ENCODE measurements around the gene TRAPPC12. TPM values are rescaled to one million over a fixed set of nuclear protein-coding genes. Genes with fewer than 3 reads are reported as not detected.

Gene TRAPPC12
- total RNA-seq, 1 experiment from 2014 or later = 72.8 TPM

DNA sequence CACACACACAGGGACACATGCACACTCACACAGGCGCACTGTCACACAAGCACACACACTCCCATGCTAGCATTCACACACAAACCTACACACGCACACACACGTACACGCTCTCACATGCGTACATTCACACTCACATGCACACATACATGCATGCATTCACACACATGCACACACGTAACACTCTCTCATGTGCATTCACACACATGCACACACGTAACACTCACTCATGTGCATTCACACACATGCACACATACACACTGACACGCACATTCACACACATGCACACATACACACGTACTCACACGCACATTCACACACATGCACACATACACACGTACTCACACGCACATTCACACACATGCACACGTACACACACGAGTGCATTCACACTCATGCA lies 123.6 kb downstream of the TRAPPC12 start:
- H3K4me3 Mint-ChIP-seq = no peak overlapping the region
- ChIA-PET POLR2A (no interaction called here), CTCF (no interaction called here)
- ATAC-seq (no peak), DNase-seq (ENCODE audit: low spot score) (no peak)
- no peaks in the 10 kb centered on the region for H3K4me1 Mint-ChIP-seq
- TF ChIP-seq EMX1 (CRISPR knock-in tag; IDR thresholded peaks at IDR 0.05) (no peak), TCF7 (CRISPR knock-in tag; IDR thresholded peaks at IDR 0.05; ENCODE audit: low read depth) (no peak), ZSCAN18 (CRISPR knock-in tag; IDR thresholded peaks at IDR 0.05) (no peak), NR2C2 (CRISPR knock-in tag; IDR thresholded peaks at IDR 0.05) (no peak), JUN (CRISPR knock-in tag; IDR thresholded peaks at IDR 0.05) (no peak), ZNF219 (CRISPR knock-in tag; IDR thresholded peaks at IDR 0.05; ENCODE audit: borderline replicate concordance) (no peak), GABPB1 (CRISPR knock-in tag; IDR thresholded peaks at IDR 0.05) (no peak), GTF2I (CRISPR knock-in tag; conservative IDR thresholded peaks at IDR 0.05) (no peak), HMGXB4 (CRISPR knock-in tag; IDR thresholded peaks at IDR 0.05) (no peak), NR1H2 (CRISPR knock-in tag; IDR thresholded peaks at IDR 0.05) (no peak), MYBL2 (CRISPR knock-in tag; IDR thresholded peaks at IDR 0.05) (no peak), TEAD1 (CRISPR knock-in tag; IDR thresholded peaks at IDR 0.05) (no peak), ZNF121 (CRISPR knock-in tag; IDR thresholded peaks at IDR 0.05) (no peak)
- TF ChIP-seq, protein P1, sequence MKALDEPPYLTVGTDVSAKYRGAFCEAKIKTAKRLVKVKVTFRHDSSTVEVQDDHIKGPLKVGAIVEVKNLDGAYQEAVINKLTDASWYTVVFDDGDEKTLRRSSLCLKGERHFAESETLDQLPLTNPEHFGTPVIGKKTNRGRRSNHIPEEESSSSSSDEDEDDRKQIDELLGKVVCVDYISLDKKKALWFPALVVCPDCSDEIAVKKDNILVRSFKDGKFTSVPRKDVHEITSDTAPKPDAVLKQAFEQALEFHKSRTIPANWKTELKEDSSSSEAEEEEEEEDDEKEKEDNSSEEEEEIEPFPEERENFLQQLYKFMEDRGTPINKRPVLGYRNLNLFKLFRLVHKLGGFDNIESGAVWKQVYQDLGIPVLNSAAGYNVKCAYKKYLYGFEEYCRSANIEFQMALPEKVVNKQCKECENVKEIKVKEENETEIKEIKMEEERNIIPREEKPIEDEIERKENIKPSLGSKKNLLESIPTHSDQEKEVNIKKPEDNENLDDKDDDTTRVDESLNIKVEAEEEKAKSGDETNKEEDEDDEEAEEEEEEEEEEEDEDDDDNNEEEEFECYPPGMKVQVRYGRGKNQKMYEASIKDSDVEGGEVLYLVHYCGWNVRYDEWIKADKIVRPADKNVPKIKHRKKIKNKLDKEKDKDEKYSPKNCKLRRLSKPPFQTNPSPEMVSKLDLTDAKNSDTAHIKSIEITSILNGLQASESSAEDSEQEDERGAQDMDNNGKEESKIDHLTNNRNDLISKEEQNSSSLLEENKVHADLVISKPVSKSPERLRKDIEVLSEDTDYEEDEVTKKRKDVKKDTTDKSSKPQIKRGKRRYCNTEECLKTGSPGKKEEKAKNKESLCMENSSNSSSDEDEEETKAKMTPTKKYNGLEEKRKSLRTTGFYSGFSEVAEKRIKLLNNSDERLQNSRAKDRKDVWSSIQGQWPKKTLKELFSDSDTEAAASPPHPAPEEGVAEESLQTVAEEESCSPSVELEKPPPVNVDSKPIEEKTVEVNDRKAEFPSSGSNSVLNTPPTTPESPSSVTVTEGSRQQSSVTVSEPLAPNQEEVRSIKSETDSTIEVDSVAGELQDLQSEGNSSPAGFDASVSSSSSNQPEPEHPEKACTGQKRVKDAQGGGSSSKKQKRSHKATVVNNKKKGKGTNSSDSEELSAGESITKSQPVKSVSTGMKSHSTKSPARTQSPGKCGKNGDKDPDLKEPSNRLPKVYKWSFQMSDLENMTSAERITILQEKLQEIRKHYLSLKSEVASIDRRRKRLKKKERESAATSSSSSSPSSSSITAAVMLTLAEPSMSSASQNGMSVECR (CRISPR knock-in tag; IDR thresholded peaks at IDR 0.05; ENCODE audit: borderline replicate concordance) = no peak
- TF ChIP-seq, protein P2, sequence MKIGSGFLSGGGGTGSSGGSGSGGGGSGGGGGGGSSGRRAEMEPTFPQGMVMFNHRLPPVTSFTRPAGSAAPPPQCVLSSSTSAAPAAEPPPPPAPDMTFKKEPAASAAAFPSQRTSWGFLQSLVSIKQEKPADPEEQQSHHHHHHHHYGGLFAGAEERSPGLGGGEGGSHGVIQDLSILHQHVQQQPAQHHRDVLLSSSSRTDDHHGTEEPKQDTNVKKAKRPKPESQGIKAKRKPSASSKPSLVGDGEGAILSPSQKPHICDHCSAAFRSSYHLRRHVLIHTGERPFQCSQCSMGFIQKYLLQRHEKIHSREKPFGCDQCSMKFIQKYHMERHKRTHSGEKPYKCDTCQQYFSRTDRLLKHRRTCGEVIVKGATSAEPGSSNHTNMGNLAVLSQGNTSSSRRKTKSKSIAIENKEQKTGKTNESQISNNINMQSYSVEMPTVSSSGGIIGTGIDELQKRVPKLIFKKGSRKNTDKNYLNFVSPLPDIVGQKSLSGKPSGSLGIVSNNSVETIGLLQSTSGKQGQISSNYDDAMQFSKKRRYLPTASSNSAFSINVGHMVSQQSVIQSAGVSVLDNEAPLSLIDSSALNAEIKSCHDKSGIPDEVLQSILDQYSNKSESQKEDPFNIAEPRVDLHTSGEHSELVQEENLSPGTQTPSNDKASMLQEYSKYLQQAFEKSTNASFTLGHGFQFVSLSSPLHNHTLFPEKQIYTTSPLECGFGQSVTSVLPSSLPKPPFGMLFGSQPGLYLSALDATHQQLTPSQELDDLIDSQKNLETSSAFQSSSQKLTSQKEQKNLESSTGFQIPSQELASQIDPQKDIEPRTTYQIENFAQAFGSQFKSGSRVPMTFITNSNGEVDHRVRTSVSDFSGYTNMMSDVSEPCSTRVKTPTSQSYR (CRISPR knock-in tag; IDR thresholded peaks at IDR 0.05) = no peak
- TF ChIP-seq, protein P3, sequence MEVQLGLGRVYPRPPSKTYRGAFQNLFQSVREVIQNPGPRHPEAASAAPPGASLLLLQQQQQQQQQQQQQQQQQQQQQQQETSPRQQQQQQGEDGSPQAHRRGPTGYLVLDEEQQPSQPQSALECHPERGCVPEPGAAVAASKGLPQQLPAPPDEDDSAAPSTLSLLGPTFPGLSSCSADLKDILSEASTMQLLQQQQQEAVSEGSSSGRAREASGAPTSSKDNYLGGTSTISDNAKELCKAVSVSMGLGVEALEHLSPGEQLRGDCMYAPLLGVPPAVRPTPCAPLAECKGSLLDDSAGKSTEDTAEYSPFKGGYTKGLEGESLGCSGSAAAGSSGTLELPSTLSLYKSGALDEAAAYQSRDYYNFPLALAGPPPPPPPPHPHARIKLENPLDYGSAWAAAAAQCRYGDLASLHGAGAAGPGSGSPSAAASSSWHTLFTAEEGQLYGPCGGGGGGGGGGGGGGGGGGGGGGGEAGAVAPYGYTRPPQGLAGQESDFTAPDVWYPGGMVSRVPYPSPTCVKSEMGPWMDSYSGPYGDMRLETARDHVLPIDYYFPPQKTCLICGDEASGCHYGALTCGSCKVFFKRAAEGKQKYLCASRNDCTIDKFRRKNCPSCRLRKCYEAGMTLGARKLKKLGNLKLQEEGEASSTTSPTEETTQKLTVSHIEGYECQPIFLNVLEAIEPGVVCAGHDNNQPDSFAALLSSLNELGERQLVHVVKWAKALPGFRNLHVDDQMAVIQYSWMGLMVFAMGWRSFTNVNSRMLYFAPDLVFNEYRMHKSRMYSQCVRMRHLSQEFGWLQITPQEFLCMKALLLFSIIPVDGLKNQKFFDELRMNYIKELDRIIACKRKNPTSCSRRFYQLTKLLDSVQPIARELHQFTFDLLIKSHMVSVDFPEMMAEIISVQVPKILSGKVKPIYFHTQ (CRISPR knock-in tag; IDR thresholded peaks at IDR 0.05) = no peak
- peaks cover 7% of the 10 kb centered on the region for H3K9me3 Mint-ChIP-seq
- H3K27me3 Mint-ChIP-seq (ENCODE audit: low read depth) = no peaks in the 10 kb centered on the region
- H3K27ac Mint-ChIP-seq = peak overlapping the region; percentile 20; the same call in 1 of the 2 replicates
- H3K36me3 Mint-ChIP-seq = peaks cover 16% of the 10 kb centered on the region; the same call in 1 of the 2 replicates
